WTC11 (cell line): ENCODE measurements around the gene PARVG. TPM values are rescaled to one million over a fixed set of nuclear protein-coding genes. Genes with fewer than 3 reads are reported as not detected.

ENCODE experiments used
- ATAC-seq: fragments of 200-7000 bp; cut with Tn5 transposase; 2 replicates; pipeline ENCODE4 v1.10.0; 2021; ENCODE audit warnings: mild to moderate bottlenecking, moderate library complexity
- CTCF ChIA-PET: fragments of 300-600 bp; sonication (Branson Sonifier 250); formaldehyde crosslinking; loops from one replicate; lab custom pipeline; 2021; ENCODE audit warnings: antibody characterized with exemption; lab: Charles Lee
- POLR2A ChIA-PET: fragments of 350-600 bp; sonication (Branson Sonifier 250); formaldehyde crosslinking; loops from one replicate; lab custom pipeline; 2021; ENCODE audit warnings: antibody characterized with exemption; lab: Charles Lee
- DNase-seq: peaks from one replicate; pipeline ENCODE4 v3.0.0; 2021; ENCODE audit warnings: low spot score
- H3K27ac Mint-ChIP-seq: 2 replicates; pipeline ENCODE4 v1.8.0; 2021; ENCODE audit warnings: mixed read lengths
- H3K27me3 Mint-ChIP-seq: 2 replicates; pipeline ENCODE4 v1.8.0; 2021; ENCODE audit warnings: low read depth, mild to moderate bottlenecking, moderate library complexity, mixed read lengths
- H3K36me3 Mint-ChIP-seq: 2 replicates; pipeline ENCODE4 v1.8.0; 2021; ENCODE audit warnings: mixed read lengths
- H3K4me1 Mint-ChIP-seq: 2 replicates; pipeline ENCODE4 v1.8.0; 2022; ENCODE audit warnings: mixed read lengths
- H3K4me3 Mint-ChIP-seq: 2 replicates; pipeline ENCODE4 v1.8.0; 2021; ENCODE audit warnings: mild to moderate bottlenecking, moderate library complexity, mixed read lengths
- H3K9me3 Mint-ChIP-seq: 2 replicates; pipeline ENCODE4 v1.8.0; 2021; ENCODE audit warnings: mixed read lengths
- AFF4 ChIP-seq: sonication (generic); formaldehyde crosslinking; IDR thresholded peaks from 2 replicates; pipeline ENCODE4 v1.8.1; 2023; ENCODE audit warnings: mild to moderate bottlenecking, missing genetic modification reagents, borderline replicate concordance
- ATF1 ChIP-seq: sonication (generic); formaldehyde crosslinking; IDR thresholded peaks from 2 replicates; pipeline ENCODE4 v1.8.1; 2023; ENCODE audit warnings: mild to moderate bottlenecking, moderate library complexity, missing genetic modification reagents
- ATF3 ChIP-seq: sonication (generic); formaldehyde crosslinking; conservative IDR thresholded peaks from 2 replicates; pipeline ENCODE4 v1.8.1; 2022; ENCODE audit warnings: mild to moderate bottlenecking, missing genetic modification reagents
- CBFB ChIP-seq: sonication (generic); formaldehyde crosslinking; IDR thresholded peaks from 2 replicates; pipeline ENCODE4 v1.8.1; 2022; ENCODE audit warnings: mild to moderate bottlenecking, low read depth, missing genetic modification reagents
- CREB1 ChIP-seq: sonication (generic); formaldehyde crosslinking; IDR thresholded peaks from 2 replicates; pipeline ENCODE4 v1.8.0; 2023; ENCODE audit warnings: mild to moderate bottlenecking, missing genetic modification reagents
- E2F4 ChIP-seq: sonication (generic); formaldehyde crosslinking; IDR thresholded peaks from 2 replicates; pipeline ENCODE4 v1.8.1; 2022; ENCODE audit warnings: low read depth, mild to moderate bottlenecking, moderate library complexity, missing genetic modification reagents, borderline replicate concordance
- EMX1 ChIP-seq: fragments of 250-450 bp; sonication (Bioruptor Pico); IDR thresholded peaks from 2 replicates; pipeline ENCODE4 v1.8.0; 2021; ENCODE audit warnings: mild to moderate bottlenecking
- GABPB1 ChIP-seq: sonication (generic); formaldehyde crosslinking; IDR thresholded peaks from 2 replicates; pipeline ENCODE4 v1.8.1; 2023; ENCODE audit warnings: mild to moderate bottlenecking, missing genetic modification reagents
- GRHL2 ChIP-seq: fragments of 250-450 bp; sonication (Bioruptor Pico); IDR thresholded peaks from 2 replicates; pipeline ENCODE4 v1.8.0; 2022; ENCODE audit warnings: mild to moderate bottlenecking, moderate library complexity; ENCODE audit not compliant: insufficient replicate concordance, severe bottlenecking
- IRF2 ChIP-seq: sonication (generic); formaldehyde crosslinking; IDR thresholded peaks from 2 replicates; pipeline ENCODE4 v1.8.0; 2022; ENCODE audit warnings: low read depth, missing genetic modification reagents, borderline replicate concordance
- JAZF1 ChIP-seq: fragments of 250-450 bp; sonication (Bioruptor Pico); IDR thresholded peaks from 2 replicates; pipeline ENCODE4 v1.9.0; 2021; ENCODE audit warnings: moderate library complexity, mild to moderate bottlenecking, inconsistent platforms
- JUN ChIP-seq: sonication (generic); formaldehyde crosslinking; IDR thresholded peaks from 2 replicates; pipeline ENCODE4 v1.8.0; 2023; ENCODE audit warnings: mild to moderate bottlenecking, missing genetic modification reagents
- KAT7 ChIP-seq: sonication (generic); formaldehyde crosslinking; IDR thresholded peaks from 2 replicates; pipeline ENCODE4 v1.8.1; 2023; ENCODE audit warnings: missing genetic modification reagents, mild to moderate bottlenecking, borderline replicate concordance
- MLX ChIP-seq: sonication (generic); formaldehyde crosslinking; IDR thresholded peaks from 2 replicates; pipeline ENCODE4 v1.8.1; 2023; ENCODE audit warnings: mild to moderate bottlenecking, missing genetic modification reagents, moderate library complexity
- MYBL2 ChIP-seq: sonication (generic); formaldehyde crosslinking; IDR thresholded peaks from 2 replicates; pipeline ENCODE4 v1.8.1; 2023; ENCODE audit warnings: mild to moderate bottlenecking, moderate library complexity, missing genetic modification reagents
- NFYB ChIP-seq: sonication (generic); formaldehyde crosslinking; conservative IDR thresholded peaks from 2 replicates; pipeline ENCODE4 v1.8.0; 2022; ENCODE audit warnings: low read depth, missing genetic modification reagents
- RELA ChIP-seq: sonication (generic); formaldehyde crosslinking; IDR thresholded peaks from 2 replicates; pipeline ENCODE4 v1.8.1; 2022; ENCODE audit warnings: missing genetic modification reagents, mild to moderate bottlenecking, borderline replicate concordance
- RORB ChIP-seq: fragments of 250-450 bp; sonication (Bioruptor Pico); IDR thresholded peaks from 2 replicates; pipeline ENCODE4 v1.9.0; 2021; ENCODE audit warnings: mild to moderate bottlenecking
- TEAD4 ChIP-seq: sonication (generic); formaldehyde crosslinking; IDR thresholded peaks from 2 replicates; pipeline ENCODE4 v1.8.0; 2022; ENCODE audit warnings: mild to moderate bottlenecking, missing genetic modification reagents
- USF1 ChIP-seq: sonication (generic); formaldehyde crosslinking; IDR thresholded peaks from 2 replicates; pipeline ENCODE4 v1.8.0; 2022; ENCODE audit warnings: mild to moderate bottlenecking, missing genetic modification reagents
- ZNF121 ChIP-seq: sonication (generic); formaldehyde crosslinking; IDR thresholded peaks from 2 replicates; pipeline ENCODE4 v1.8.0; 2023; ENCODE audit warnings: missing genetic modification reagents
- ZNF263 ChIP-seq: sonication (generic); formaldehyde crosslinking; IDR thresholded peaks from 2 replicates; pipeline ENCODE4 v1.8.1; 2022; ENCODE audit warnings: low read depth, mild to moderate bottlenecking, moderate library complexity, missing genetic modification reagents
- total RNA-seq: library from RNA; stranded (reverse); gene quantifications from 3 replicates; pipeline ENCODE4 v1.2.3, GENCODE V29; 2021
- TF ChIP-seq, protein P1 (sequence below): fragments of 200-600 bp; IDR thresholded peaks from 2 replicates; pipeline ENCODE4 v1.8.0; 2022; ENCODE audit warnings: antibody characterized with exemption
- TF ChIP-seq, protein P2 (sequence below): sonication (generic); formaldehyde crosslinking; IDR thresholded peaks from 2 replicates; pipeline ENCODE4 v1.8.1; 2023; ENCODE audit warnings: mild to moderate bottlenecking, moderate library complexity, missing genetic modification reagents

Gene PARVG
- total RNA-seq, 1 experiment from 2014 or later: 0.94 TPM

- Mint-ChIP-seq H3K36me3 (peaks cover 24% of the 10 kb centered on the region), H3K9me3 (peaks cover 23% of the 10 kb centered on the region), H3K4me3 (no peak overlapping the region), H3K27ac (no peak overlapping the region), H3K27me3 (no peaks in the 10 kb centered on the region), H3K4me1 (no peaks in the 10 kb centered on the region)
- TF ChIP-seq RORB: no peak
- TF ChIP-seq E2F4 (CRISPR knock-in tag): no peak
- TF ChIP-seq USF1: no peak
- no peak for TF ChIP-seq MYBL2 (CRISPR knock-in tag)
- TF ChIP-seq CREB1 (CRISPR knock-in tag): no peak
- TF ChIP-seq KAT7: no peak
- TF ChIP-seq, protein P1, sequence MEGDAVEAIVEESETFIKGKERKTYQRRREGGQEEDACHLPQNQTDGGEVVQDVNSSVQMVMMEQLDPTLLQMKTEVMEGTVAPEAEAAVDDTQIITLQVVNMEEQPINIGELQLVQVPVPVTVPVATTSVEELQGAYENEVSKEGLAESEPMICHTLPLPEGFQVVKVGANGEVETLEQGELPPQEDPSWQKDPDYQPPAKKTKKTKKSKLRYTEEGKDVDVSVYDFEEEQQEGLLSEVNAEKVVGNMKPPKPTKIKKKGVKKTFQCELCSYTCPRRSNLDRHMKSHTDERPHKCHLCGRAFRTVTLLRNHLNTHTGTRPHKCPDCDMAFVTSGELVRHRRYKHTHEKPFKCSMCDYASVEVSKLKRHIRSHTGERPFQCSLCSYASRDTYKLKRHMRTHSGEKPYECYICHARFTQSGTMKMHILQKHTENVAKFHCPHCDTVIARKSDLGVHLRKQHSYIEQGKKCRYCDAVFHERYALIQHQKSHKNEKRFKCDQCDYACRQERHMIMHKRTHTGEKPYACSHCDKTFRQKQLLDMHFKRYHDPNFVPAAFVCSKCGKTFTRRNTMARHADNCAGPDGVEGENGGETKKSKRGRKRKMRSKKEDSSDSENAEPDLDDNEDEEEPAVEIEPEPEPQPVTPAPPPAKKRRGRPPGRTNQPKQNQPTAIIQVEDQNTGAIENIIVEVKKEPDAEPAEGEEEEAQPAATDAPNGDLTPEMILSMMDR: no peak
- TF ChIP-seq GRHL2 (CRISPR knock-in tag): no peak
- no peak for TF ChIP-seq RELA
- TF ChIP-seq NFYB (CRISPR knock-in tag): no peak
- no peak for TF ChIP-seq MLX (CRISPR knock-in tag)
- no peak for TF ChIP-seq IRF2
- TF ChIP-seq JAZF1 (CRISPR knock-in tag): no peak
- ATAC-seq (no peak), DNase-seq (no peak)
- CTCF ChIA-PET: no interaction called here
- POLR2A ChIA-PET: no interaction called here
Measured at GRCh38 chr22:44245867-44246266, 65.1 kb downstream of the PARVG start.

DNA sequence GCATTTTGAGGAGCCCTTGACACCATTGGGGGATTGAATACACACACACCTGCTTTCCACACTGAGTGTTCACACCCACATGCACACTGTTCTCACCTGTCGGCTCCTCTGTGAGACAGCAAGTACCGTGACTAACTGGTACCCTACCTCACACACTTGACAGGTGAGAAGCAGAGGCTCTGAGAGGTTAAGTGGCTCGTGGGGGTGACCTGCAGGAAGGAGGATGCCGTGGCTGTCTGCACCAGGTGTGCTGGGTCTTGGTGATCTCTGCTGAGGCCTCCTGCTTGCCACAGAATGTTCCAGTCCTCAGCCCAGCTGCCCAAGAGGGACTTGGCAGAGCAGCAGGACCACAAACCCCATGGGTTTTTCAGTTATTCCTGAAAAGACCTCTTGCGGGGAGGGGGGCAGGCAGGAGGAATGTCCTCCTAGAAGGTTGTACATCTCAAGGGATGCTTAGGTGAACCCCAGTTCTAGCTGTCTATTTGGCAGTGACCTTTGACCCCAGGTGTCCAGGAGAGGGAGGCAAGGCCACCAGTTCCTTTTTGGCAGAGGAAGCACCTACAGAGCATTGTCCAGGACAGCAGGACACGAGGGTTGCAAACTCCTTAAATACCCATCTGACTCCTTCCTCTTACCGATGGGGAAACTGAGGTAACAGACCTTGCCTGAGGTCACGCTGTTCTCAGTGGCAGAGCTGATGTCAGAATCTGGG lies 66.0 kb downstream of the PARVG start:
- POLR2A ChIA-PET: no interaction called here
- Mint-ChIP-seq H3K27ac (no peak overlapping the region), H3K9me3 (peaks cover 29% of the 10 kb centered on the region), H3K4me1 (no peaks in the 10 kb centered on the region), H3K4me3 (no peak overlapping the region), H3K36me3 (peaks cover 26% of the 10 kb centered on the region), H3K27me3 (no peaks in the 10 kb centered on the region)
- no peak for DNase-seq
- CTCF ChIA-PET: no interaction called here
- TF ChIP-seq NFYB (CRISPR knock-in tag) (no peak), ATF3 (no peak), ZNF121 (CRISPR knock-in tag) (no peak), TEAD4 (CRISPR knock-in tag) (no peak), ATF1 (CRISPR knock-in tag) (no peak), EMX1 (no peak)
- ATAC-seq: no peak

DNA sequence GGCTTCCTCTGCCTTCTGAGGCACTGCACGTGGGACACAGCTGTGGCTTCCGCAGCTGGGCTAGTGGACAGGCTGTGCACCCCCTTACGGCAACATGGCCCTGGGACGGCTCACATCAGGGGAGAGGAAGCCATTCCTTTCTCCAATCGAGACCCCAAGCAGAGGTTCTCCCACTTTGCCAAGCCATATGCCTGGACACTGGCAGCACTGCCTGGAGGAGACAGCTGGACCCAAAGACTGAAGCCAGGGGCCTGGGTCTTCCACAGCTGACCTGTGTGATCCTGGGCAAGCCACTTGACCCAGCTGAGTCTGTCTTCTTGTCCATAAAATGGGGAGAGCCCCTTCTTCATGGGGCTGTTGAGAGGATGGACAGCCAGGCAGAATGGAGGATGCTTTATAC lies 66.6 kb downstream of the PARVG start:
- CTCF ChIA-PET: no interaction called here
- no peak for DNase-seq
- H3K4me3 Mint-ChIP-seq: no peak overlapping the region
- H3K9me3 Mint-ChIP-seq: peaks cover 34% of the 10 kb centered on the region
- POLR2A ChIA-PET: no interaction called here
- H3K27ac Mint-ChIP-seq: no peak overlapping the region
- no peaks in the 10 kb centered on the region for H3K27me3 Mint-ChIP-seq
- no peaks in the 10 kb centered on the region for H3K4me1 Mint-ChIP-seq
- no peak for ATAC-seq
- H3K36me3 Mint-ChIP-seq: peaks cover 26% of the 10 kb centered on the region
- TF ChIP-seq GABPB1 (CRISPR knock-in tag): no peak
- no peak for TF ChIP-seq ZNF263 (CRISPR knock-in tag)
- TF ChIP-seq CBFB: no peak
- TF ChIP-seq JUN: no peak
- TF ChIP-seq AFF4 (CRISPR knock-in tag): no peak
- TF ChIP-seq, protein P2, sequence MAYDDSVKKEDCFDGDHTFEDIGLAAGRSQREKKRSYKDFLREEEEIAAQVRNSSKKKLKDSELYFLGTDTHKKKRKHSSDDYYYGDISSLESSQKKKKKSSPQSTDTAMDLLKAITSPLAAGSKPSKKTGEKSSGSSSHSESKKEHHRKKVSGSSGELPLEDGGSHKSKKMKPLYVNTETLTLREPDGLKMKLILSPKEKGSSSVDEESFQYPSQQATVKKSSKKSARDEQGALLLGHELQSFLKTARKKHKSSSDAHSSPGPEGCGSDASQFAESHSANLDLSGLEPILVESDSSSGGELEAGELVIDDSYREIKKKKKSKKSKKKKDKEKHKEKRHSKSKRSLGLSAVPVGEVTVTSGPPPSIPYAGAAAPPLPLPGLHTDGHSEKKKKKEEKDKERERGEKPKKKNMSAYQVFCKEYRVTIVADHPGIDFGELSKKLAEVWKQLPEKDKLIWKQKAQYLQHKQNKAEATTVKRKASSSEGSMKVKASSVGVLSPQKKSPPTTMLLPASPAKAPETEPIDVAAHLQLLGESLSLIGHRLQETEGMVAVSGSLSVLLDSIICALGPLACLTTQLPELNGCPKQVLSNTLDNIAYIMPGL: no peak
